Panc1 (cell line): Measurements from ENCODE around the gene PRPF40A.

ENCODE experiments used
- CTCF ChIP-seq: fragments of 450-650 bp; IDR thresholded peaks from 2 replicates; pipeline ENCODE4 v1.5.1; 2017; ENCODE audit warnings: mild to moderate bottlenecking
- REST ChIP-seq, 2 experiments: IDR thresholded peaks; 2 replicates each; pipeline ENCODE4 v1.6.1; 2011 to 2012; ENCODE audit warnings: low read depth in 2 of 2, control low read depth in 1 of 2, low read length in 1 of 2, mild to moderate bottlenecking in 1 of 2, moderate library complexity in 1 of 2; ENCODE audit not compliant: insufficient read depth in 1 of 2
- TCF7L2 ChIP-seq: IDR thresholded peaks from 2 replicates; pipeline ENCODE4 v1.6.1; 2011; ENCODE audit warnings: mild to moderate bottlenecking, low read depth, low read length, inconsistent platforms

- no peak for TF ChIP-seq TCF7L2
- no peak for TF ChIP-seq CTCF
- no peak for TF ChIP-seq REST (IDR thresholded peaks at IDR 0.05; ENCODE audit: insufficient read depth in 1 of 2, low read depth in 2 of 2, low read length in 1 of 2)
Measured at GRCh38 chr2:152720794-152721193, 3.5 kb upstream of the PRPF40A start.
